Lower leg skin (tissue), 3 donors: ENCODE data around the gene PLCB1.

ENCODE experiments used
- POLR2A ChIP-seq, 2 donors: fragments of 450-650 bp; IDR thresholded peaks; one replicate each; pipeline ENCODE4 v1.6.1; 2016 to 2017; ENCODE audit warnings: antibody characterized with exemption in 2 of 2, mild to moderate bottlenecking in 1 of 2, moderate library complexity in 1 of 2
- TF ChIP-seq, protein P1 (sequence below), 3 donors: fragments of 450-650 bp; IDR thresholded peaks; one replicate each; pipeline ENCODE4 v1.5.1; 2016; ENCODE audit warnings: antibody characterized with exemption in 3 of 3, mild to moderate bottlenecking in 3 of 3, moderate library complexity in 2 of 3

DNA sequence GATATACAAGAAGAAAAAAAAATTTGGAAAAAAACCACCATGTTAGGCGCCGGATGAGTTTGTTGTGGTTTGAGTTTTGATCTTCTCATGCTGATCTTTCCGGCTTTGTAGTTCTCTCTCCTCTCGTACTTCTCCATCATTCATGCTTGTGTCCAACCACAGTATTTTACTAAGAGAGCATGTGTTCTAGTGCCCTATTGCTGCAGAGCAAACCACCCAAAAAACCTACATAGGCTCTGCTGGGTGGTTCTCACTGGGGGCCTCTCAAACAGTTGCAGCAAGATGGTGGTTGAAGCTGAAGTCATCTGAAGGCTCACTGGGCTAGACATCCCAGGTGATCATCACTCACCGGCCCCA lies 404.2 kb downstream of the PLCB1 start:
- TF ChIP-seq, protein P1, sequence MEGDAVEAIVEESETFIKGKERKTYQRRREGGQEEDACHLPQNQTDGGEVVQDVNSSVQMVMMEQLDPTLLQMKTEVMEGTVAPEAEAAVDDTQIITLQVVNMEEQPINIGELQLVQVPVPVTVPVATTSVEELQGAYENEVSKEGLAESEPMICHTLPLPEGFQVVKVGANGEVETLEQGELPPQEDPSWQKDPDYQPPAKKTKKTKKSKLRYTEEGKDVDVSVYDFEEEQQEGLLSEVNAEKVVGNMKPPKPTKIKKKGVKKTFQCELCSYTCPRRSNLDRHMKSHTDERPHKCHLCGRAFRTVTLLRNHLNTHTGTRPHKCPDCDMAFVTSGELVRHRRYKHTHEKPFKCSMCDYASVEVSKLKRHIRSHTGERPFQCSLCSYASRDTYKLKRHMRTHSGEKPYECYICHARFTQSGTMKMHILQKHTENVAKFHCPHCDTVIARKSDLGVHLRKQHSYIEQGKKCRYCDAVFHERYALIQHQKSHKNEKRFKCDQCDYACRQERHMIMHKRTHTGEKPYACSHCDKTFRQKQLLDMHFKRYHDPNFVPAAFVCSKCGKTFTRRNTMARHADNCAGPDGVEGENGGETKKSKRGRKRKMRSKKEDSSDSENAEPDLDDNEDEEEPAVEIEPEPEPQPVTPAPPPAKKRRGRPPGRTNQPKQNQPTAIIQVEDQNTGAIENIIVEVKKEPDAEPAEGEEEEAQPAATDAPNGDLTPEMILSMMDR (IDR thresholded peaks at IDR 0.05) = no peak
- no peak for TF ChIP-seq POLR2A (IDR thresholded peaks at IDR 0.05)
